Measurements from ENCODE around the gene ELMO1.
A peak's percentile ranks its signal among the peaks of the same experiment; 100 is the strongest.

The ELMO1 gene

DNA sequence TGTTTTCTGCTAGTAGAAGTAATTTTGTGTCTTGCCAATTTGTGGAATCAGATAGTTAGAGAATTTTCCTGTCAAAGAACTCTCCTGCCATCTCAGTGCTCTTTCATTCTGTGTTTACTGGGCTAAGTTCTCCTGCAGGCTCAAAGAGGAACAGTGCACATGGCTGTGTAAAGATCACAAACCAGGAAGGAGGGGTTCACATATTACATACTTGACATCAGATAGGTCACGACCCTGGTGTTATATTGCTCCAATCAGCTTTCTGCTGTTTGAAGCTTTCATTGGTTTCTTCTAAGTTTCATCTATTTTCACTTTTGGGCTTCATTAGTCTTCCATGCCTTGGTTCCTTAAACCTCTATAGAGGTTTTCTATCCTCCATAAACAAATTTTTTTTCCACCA is 13.5 kb upstream of the ELMO1 start:
- no peak for DNase-seq

GRCh38 chr7:37455081-37455480 is 6.4 kb upstream of the ELMO1 start:
- DNase-seq: no peak

DNA sequence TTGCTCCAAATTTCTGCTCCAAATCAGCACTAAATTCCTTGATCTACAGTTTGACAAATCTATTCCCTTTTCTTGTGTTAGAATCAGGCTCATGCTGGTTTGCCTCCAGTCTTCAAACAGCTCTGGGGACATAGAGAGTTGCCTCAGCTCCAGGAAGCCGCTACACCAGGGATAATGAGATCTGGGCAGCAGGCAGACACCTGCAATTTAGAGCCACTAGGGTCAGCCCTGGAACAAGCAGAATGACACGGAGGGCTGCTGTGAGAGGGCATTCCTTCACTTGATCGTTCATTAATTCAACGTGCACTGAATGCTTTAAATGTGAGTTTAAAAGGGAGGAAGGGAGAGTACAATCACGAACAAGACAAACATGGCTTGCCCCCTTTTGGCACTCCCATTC is 3.7 kb upstream of the ELMO1 start:
- DNase-seq: no peak

- no peak for DNase-seq
Measured at GRCh38 chr7:37450035-37450434, 1.4 kb upstream of the ELMO1 start.

GRCh38 chr7:37449621-37450020 is 957 bp upstream of the ELMO1 start:
- no peak for DNase-seq

GRCh38 chr7:37448011-37448635 is 541 bp downstream of the ELMO1 start:
- no peak for DNase-seq

- no peak for DNase-seq
Measured at GRCh38 chr7:37446371-37446770, 2.3 kb downstream of the ELMO1 start.

DNA sequence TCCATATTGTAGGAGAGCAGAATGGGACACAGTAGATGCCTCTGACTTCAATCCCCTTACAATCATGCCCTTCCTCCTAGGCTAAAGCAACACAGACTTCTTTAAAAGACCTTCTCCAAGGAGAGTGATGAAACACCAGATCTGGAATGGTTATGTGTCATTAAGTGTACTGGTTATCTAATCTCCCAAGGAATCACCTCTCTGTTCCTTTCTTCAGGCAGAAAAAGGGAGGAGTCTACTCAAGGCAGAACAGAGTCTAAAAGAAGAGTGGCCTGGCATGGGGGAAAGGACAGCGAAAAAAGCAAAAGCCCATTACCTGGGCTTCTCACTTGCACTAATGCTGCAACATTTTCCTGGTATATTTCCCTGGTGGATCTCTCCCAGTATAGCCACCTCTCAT is 2.9 kb downstream of the ELMO1 start:
- DNase-seq: no peak

GRCh38 chr7:37445064-37445723 is 3.5 kb downstream of the ELMO1 start:
- DNase-seq: no peak

DNA sequence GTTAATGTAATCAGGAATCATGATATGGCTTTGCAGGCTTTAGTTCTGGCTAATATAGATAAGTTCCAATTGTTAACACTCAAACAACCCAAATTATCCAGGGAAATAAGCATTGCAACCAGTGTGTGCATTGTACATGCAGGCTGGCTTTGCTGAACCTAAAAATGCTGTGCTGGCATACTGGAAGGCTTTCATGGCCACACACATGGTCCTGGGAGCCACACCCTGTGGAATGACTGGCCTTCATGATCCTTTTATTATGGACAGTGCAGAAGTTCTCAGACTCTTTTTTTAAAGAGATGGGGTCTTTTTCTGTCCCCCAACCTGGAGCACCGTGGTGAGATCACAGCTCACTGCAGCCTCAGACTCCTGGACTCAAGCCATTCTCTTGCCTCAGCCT is 5.0 kb downstream of the ELMO1 start:
- DNase-seq: no peak

GRCh38 chr7:37442268-37442667 is 6.4 kb downstream of the ELMO1 start:
- DNase-seq: no peak

DNA sequence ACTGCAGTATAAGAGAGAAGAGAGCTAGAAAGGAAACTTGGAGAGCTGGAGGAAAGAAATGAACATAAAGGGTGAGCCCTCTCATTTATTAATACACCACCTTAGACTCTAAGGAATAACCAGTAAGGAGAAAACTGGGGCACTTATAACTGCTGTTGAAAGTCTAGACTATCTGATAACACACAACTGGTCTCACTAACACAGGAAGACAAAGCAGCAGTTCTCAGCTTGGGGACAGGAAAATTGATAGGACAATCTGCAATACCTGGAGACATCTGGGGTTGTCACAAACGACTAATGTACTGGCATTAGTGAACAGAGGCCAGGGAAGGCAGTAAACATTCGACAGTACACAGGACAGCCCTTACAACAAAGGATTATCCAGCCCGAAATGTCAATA is 6.8 kb downstream of the ELMO1 start:
- no peak for DNase-seq

DNA sequence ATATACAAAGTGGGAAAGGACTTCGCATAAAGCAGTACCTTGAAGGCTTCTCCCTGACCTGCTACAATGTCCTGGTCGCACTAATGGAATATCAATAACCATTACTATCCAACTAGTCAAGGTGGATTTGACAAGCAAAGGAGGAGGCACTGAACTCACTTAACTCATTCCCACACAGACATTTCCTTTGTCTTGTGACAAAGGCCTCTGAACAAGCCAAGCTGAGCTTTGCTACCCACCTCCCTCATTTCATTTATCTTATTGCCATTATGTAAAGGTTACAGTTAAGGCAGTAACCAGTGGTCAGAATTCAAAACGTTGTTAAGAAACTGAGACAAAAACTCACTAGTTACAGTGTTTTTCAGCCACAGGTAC is 7.3 kb downstream of the ELMO1 start:
- DNase-seq: no peak

DNA sequence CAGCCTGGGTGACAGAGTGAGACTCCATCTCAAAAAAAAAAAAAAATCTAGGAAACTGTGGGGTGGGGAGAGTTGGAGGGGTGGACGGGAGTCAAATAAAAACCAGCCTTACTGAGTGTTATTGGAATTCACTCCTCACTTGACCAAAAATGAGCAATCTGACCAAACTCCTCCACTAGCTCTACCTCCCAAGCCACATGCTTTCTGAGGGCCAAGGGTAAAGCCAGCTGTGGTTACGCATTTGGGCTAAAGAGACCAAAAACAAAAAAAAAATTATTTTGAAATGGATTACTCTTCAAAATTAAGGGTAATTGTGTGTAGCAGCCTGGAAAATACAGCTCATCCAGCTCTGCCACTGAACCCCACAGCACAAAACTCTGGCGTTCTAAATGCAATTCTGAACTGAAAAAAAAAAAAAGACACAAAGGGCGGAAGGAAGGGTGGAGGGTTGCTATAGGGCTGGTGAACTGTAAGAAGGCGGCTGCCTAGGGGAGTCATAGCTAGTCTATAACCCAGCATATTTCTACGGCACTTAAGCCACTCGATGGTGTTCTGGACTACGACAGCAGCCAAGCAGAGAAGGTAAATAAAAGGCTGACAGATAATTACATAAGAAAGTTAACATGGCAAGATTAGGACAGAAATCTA is 7.8 kb downstream of the ELMO1 start:
- no peak for DNase-seq

DNA sequence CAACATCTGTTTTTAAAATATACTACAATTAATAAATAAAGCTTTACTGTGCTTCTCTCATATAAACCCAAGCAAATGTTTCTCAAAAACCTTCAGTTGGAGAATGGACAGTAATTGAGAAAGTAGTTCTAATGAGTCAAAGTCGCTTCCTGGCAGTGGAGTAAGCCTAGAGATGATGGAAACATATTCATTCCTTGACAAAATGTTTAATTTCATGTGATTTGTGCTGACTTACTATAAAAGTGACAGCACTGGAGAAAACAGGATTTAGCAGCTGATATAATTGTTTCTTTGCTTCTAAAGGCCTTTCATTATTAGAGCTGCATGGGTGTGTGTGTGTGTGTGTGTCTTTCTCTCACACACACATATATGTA is 9.0 kb downstream of the ELMO1 start:
- no peak for DNase-seq

- peak; percentile 23 for DNase-seq
Measured at GRCh38 chr7:37438906-37439652, 9.6 kb downstream of the ELMO1 start.

DNA sequence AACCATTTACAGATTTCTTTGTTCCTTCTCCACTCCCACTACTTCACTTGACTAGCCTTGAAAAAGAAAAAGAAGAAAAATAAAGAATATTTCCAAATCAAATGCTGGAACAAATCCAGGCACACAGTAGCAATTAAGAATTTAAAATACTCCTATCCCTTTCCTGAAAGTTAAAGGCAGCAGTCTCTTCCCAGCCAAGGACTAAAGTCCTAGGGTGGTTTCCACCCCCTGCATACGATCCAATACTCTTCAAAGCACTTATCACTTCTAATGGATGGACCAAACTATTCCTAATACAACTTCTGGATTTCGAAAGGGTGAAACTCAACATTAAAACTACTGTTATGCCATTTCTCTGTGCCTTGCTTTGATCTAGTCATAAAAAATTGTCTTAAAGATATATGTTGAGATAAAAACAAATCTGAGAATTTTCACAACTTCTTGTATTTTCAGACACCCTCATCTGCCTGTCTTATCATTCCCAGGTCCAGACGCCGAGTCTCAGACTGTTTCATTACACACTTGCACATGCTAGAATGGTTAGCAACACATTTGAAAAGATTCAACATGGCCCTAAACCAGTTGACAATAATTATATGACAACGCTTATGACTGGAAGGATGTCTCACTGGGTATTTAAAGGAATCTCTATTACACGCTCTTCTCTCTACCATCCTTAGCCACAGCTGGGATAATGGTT is 13.4 kb downstream of the ELMO1 start:
- DNase-seq: no peak

- no peak for DNase-seq
Measured at GRCh38 chr7:37434529-37434928, 14.1 kb downstream of the ELMO1 start.

DNA sequence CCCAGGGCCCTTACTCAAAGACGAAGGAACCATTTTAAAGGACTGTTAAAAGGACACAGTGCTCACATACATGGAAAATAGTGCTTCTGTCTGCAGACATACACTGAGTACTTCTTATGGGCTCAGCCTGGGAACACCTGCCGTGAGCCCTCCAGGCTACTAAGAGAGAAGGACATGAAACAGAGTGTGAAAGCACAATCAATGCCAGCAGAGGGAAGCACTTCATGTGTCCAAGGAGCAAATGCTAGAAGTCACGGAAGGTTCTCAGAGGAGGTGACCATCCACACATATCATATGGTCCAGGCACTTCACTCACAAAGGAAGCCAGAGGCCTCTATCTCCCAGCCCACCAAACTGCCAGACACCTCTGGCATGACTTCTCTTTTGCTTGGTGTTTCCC is 15.5 kb downstream of the ELMO1 start:
- no peak for DNase-seq

- no peak for DNase-seq
Measured at GRCh38 chr7:37432281-37432920, 16.3 kb downstream of the ELMO1 start.

DNA sequence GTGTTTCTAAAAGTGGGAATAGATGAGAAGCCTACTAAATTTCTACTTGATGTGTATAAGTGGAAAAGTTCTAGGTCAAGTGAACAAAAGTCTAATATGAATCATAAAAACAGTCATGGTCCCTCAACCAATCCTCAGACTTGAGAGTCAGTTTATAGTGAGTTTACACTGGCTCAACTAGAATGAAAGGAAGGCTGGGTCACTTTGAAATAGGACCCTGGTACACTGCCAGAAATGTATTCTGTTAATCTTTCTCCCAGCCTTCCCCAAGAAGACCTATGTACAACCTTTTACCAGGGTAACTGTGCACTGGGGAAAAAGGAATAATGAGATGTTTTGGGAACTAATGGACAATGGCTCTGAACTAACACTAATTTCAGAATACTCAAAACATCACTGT is 17.3 kb downstream of the ELMO1 start:
- DNase-seq: no peak

- DNase-seq: no peak
Measured at GRCh38 chr7:37430640-37431039, 18.0 kb downstream of the ELMO1 start.

- DNase-seq: no peak
Measured at GRCh38 chr7:37430171-37430570, 18.5 kb downstream of the ELMO1 start.
